HAP-1 (cell line): ENCODE measurements around the gene TBX21.
A peak's percentile ranks its signal among the peaks of the same experiment; 100 is the strongest.

ENCODE experiments used
- DNase-seq, 2 experiments: peaks; one replicate each; pipeline ENCODE4 v3.0.0-alpha.2; 2016 to 2020; ENCODE audit warnings: low spot score in 2 of 2
- H3K27me3 ChIP-seq: fragments of 250-450 bp; sonication (Bioruptor Pico); 2 replicates; pipeline ENCODE4 v1.5.1; 2020; ENCODE audit warnings: low read depth, mild to moderate bottlenecking, moderate library complexity
- H3K36me3 ChIP-seq: fragments of 250-450 bp; sonication (Bioruptor Pico); replicated peaks from 2 replicates; pipeline ENCODE4 v1.5.1; 2020; ENCODE audit warnings: mild to moderate bottlenecking
- H3K4me1 ChIP-seq: fragments of 250-450 bp; sonication (Bioruptor Pico); 2 replicates; pipeline ENCODE4 v1.5.1; 2020; ENCODE audit warnings: mild to moderate bottlenecking
- H3K4me3 ChIP-seq: fragments of 250-450 bp; sonication (Bioruptor Pico); 2 replicates; pipeline ENCODE4 v1.5.1; 2020; ENCODE audit warnings: mild to moderate bottlenecking, moderate library complexity
- H3K9me3 ChIP-seq: fragments of 250-450 bp; sonication (Bioruptor Pico); 2 replicates; pipeline ENCODE4 v1.5.1; 2020; ENCODE audit warnings: mild to moderate bottlenecking, moderate library complexity
- in situ Hi-C: fragments of 300-500 bp; cut with MboI; formaldehyde crosslinking; loops from 3 replicates; pipeline ENCODE4 v1.14.3; 2020; ENCODE audit warnings: low sequenced_read_pairs, inconsistent platforms, mixed read lengths

Gene TBX21

DNA sequence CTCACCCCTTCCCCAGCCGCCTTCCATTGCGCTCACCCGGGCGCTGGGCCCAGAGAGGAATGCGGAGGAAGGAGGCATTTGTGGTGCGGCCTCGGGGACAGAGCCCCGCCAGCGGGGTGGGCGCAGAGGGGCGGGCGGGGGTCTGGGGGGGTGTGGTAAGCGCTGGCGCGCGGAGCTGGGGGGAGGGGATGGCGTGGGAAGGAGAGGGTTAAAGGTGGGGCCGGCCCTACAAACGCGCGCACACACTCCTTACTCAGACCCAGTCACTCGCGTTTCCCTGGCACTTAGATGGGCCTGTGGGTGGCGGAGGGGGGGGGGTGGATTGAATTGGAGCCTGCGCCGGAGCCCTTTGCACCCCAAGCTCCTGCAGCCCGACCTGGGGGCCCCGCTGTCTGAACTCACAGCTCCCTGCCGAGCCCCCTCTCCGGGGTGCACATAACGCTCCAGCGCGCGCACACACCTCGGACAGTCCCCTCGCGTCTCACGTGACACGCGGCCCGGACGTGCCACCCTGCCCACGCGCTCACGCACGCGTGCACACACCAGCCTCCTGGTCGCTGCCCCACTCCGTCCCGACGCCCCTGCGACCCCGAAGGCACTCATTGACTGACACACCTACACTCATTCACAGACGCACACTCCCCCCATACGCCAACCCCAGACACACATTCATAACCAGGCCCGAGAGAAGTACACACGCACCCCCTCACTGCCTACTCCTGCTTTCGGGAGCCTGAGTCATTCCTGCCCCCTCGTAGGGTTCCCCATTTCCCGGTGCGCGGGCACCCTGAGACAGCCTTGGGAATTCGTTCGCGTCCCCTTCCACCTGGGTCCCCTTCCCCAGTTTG lies 38.2 kb upstream of the TBX21 start:
- H3K9me3 ChIP-seq: no peaks in the 10 kb centered on the region
- H3K36me3 ChIP-seq: peaks cover 14% of the 10 kb centered on the region
- no peaks in the 10 kb centered on the region for H3K27me3 ChIP-seq
- peaks cover 13% of the 10 kb centered on the region for H3K4me1 ChIP-seq
- DNase-seq: peak; percentile 36 to 60
- in situ Hi-C loops: no loop called here
- peak overlapping the region; percentile 71 for H3K4me3 ChIP-seq

GRCh38 chr17:47695429-47696376 lies 37.3 kb upstream of the TBX21 start:
- in situ Hi-C loops: no loop called here
- Histone ChIP-seq H3K4me3 (peak overlapping the region; percentile 71), H3K27me3 (no peaks in the 10 kb centered on the region), H3K36me3 (peaks cover 14% of the 10 kb centered on the region), H3K9me3 (no peaks in the 10 kb centered on the region), H3K4me1 (peaks cover 13% of the 10 kb centered on the region)
- peak in 1 of 2 experiments; percentile 30 for DNase-seq

GRCh38 chr17:47696717-47697642 lies 36.1 kb upstream of the TBX21 start:
- H3K36me3 ChIP-seq: peaks cover 14% of the 10 kb centered on the region
- no peak overlapping the region for H3K4me3 ChIP-seq
- H3K4me1 ChIP-seq: peaks cover 13% of the 10 kb centered on the region
- no peaks in the 10 kb centered on the region for H3K9me3 ChIP-seq
- no peak for DNase-seq
- H3K27me3 ChIP-seq: no peaks in the 10 kb centered on the region
- in situ Hi-C loops: no loop called here

GRCh38 chr17:47697906-47698711 lies 34.9 kb upstream of the TBX21 start:
- in situ Hi-C loops: no loop called here
- no peak overlapping the region for H3K4me3 ChIP-seq

DNA sequence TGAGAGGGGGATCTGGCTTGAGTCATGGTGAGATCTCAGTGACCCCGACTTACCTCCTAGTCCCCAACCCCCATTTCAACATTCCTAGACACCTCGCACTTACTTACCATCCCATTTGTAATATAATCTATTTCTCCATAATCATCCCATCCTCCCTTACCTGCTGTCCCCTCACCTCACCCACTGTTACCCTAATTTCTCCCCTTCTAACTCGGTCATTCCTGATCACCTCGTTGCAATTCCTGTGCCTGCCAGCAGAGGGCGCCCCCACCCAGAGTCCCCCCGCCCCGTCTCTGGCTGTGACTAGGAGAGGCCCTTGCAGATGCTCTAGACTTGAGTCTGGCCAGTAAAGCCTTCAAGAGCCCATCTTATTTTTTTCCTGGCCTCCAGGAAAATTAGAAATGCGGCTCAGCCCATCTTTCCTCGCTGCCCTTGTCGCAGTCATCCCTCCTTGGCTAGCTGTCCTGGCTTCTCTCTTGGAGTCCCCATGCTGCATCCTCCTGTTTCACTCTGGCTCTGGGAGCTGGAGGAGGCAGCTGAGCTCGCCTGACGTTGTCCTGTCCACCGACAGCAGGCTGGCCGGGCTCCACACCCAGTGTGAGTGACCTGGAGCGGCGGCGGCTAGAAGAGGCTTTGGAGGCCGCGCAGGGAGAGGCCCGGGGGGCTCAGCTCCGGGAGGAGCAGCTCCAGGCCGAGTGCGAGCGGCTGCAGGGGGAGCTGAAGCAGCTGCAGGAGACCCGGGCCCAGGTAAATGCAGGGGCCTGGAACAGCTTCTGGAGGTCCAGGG lies 34.1 kb upstream of the TBX21 start:
- Histone ChIP-seq H3K36me3 (peaks cover 14% of the 10 kb centered on the region), H3K9me3 (no peaks in the 10 kb centered on the region), H3K4me1 (peaks cover 6% of the 10 kb centered on the region), H3K4me3 (no peak overlapping the region), H3K27me3 (no peaks in the 10 kb centered on the region)
- in situ Hi-C loops: no loop called here
- peak; percentile 45 to 81 for DNase-seq

More at GRCh38 chr17:47697906-47698711, 34.9 kb upstream of the TBX21 start:
- Histone ChIP-seq H3K36me3 (peaks cover 14% of the 10 kb centered on the region), H3K9me3 (no peaks in the 10 kb centered on the region), H3K4me1 (peaks cover 10% of the 10 kb centered on the region), H3K27me3 (no peaks in the 10 kb centered on the region)
- DNase-seq: no peak

GRCh38 chr17:47699536-47699840 lies 33.5 kb upstream of the TBX21 start:
- H3K4me3 ChIP-seq: no peak overlapping the region
- in situ Hi-C loops: no loop called here
- peaks cover 14% of the 10 kb centered on the region for H3K36me3 ChIP-seq
- H3K9me3 ChIP-seq: no peaks in the 10 kb centered on the region
- no peaks in the 10 kb centered on the region for H3K27me3 ChIP-seq
- no peak for DNase-seq
- H3K4me1 ChIP-seq: peaks cover 6% of the 10 kb centered on the region

DNA sequence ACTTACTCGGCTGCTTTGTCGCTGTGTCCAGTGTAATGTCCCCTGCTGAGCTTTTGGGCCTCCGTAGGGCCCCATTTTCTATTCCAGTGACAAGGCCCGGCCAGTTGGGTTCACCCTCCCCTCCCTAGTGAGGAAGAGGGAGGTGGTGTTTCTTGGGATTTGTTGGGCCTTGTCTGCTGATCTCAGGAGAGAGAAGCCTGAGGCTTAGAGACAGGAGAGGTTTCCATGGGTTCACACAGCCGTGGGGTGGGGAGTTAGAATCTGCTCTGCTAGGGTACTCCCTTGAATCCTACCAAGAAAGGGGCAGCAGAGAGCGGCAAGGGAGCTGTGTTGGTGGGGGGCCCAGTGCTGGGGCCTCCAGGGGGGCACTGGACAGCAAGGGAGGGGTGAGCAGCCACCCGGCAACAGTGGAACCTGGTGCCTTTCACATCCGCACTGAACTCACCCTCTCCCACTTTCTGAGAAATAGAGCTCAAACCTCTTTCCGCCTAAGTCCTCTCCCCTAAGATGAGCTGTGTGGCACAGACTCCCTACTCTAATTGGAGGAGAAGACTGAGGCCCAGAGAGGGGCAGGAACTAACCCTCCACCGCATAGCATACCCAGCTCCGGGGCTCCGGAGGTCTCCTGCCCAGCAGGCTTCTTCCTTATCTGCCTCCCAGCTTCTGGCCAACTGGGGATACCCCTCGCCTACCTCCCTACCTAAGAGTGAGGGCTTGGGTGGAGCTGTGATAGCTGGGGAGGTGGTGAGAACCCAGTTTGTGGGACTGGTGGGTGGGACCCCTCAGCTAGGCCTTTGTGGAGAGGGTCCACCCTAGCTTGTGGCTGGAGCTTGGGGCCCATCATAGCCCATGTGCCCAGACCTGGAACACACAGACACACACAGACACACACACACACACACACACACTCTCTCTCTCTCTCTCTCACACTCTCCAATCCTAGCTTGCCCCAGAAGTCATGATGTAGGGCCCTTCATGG lies 32.3 kb upstream of the TBX21 start:
- H3K27me3 ChIP-seq: no peaks in the 10 kb centered on the region
- in situ Hi-C loops: no loop called here
- no peaks in the 10 kb centered on the region for H3K4me1 ChIP-seq

GRCh38 chr17:47701608-47702007 lies 31.4 kb upstream of the TBX21 start:
- no peaks in the 10 kb centered on the region for H3K9me3 ChIP-seq
- no peaks in the 10 kb centered on the region for H3K4me1 ChIP-seq
- H3K27me3 ChIP-seq: no peaks in the 10 kb centered on the region
- H3K4me3 ChIP-seq: no peak overlapping the region
- no peak for DNase-seq
- peaks cover 14% of the 10 kb centered on the region for H3K36me3 ChIP-seq
- in situ Hi-C loops: no loop called here

More for the DNA sequence above, 32.3 kb upstream of the TBX21 start:
- Histone ChIP-seq H3K36me3 (peaks cover 14% of the 10 kb centered on the region), H3K4me3 (no peak overlapping the region), H3K9me3 (no peaks in the 10 kb centered on the region)
- DNase-seq: no peak

- H3K4me1 ChIP-seq: no peaks in the 10 kb centered on the region
- in situ Hi-C loops: no loop called here
- no peaks in the 10 kb centered on the region for H3K27me3 ChIP-seq
- H3K9me3 ChIP-seq: no peaks in the 10 kb centered on the region
- no peak for DNase-seq
- H3K36me3 ChIP-seq: peaks cover 14% of the 10 kb centered on the region
- no peak overlapping the region for H3K4me3 ChIP-seq
Observed at GRCh38 chr17:47702391-47702995, 30.5 kb upstream of the TBX21 start.

- Histone ChIP-seq H3K4me3 (no peak overlapping the region), H3K36me3 (peaks cover 11% of the 10 kb centered on the region), H3K27me3 (no peaks in the 10 kb centered on the region), H3K9me3 (no peaks in the 10 kb centered on the region), H3K4me1 (no peaks in the 10 kb centered on the region)
- in situ Hi-C loops: no loop called here
- DNase-seq: no peak
Observed at GRCh38 chr17:47703191-47703591, 29.8 kb upstream of the TBX21 start.

DNA sequence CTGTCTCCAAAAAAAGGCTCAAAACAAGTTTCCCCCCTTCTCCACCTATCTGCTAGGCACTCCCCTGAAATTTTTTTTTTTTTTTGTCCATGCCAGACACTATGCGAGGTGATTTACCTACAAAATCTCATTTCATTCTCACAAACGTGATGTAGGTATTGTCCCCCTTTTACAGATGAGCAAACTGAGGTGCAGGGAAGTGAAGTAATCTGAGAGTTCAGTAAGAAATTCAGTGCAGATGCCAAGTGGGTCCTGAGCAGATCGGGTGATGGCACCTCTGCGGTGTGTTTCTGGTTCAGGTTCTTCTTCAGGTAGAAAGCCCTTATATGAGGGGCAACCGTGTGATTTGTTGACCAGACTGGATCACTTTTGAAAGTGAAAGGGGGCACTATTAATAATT lies 29.4 kb upstream of the TBX21 start:
- Histone ChIP-seq H3K36me3 (peaks cover 6% of the 10 kb centered on the region), H3K4me1 (no peaks in the 10 kb centered on the region)
- in situ Hi-C loops: no loop called here

More for the DNA sequence above, 29.4 kb upstream of the TBX21 start:
- no peaks in the 10 kb centered on the region for H3K27me3 ChIP-seq
- H3K9me3 ChIP-seq: no peaks in the 10 kb centered on the region
- no peak overlapping the region for H3K4me3 ChIP-seq
- DNase-seq: no peak
